Liver (tissue), 9 donors: ENCODE data around the gene AQP5. TPM values are rescaled to one million over a fixed set of nuclear protein-coding genes. Genes with fewer than 3 reads are reported as not detected.

Source experiments
- DNase-seq: peaks from one replicate; pipeline ENCODE4 v3.0.0-alpha.2; 2017; ENCODE audit warnings: low spot score
- H3K27ac ChIP-seq, 2 donors: one replicate each; pipeline ENCODE4 v1.7.0; 2013; ENCODE audit warnings: inconsistent platforms in 2 of 2, low read length in 2 of 2, control low read depth in 1 of 2, low read depth in 1 of 2, mild to moderate bottlenecking in 1 of 2
- H3K27me3 ChIP-seq, 4 donors: one replicate each; pipeline versions ENCODE4 v1.6.1 to v1.7.0; 2013; ENCODE audit warnings: low read length in 3 of 4, inconsistent platforms in 1 of 4, mild to moderate bottlenecking in 1 of 4, moderate library complexity in 1 of 4; ENCODE audit not compliant: control insufficient read depth in 4 of 4, insufficient read depth in 4 of 4
- H3K36me3 ChIP-seq, 4 donors: one replicate each; pipeline versions ENCODE4 v1.6.1 to v1.7.0; 2013; ENCODE audit warnings: low read length in 3 of 4, mild to moderate bottlenecking in 3 of 4, low read depth in 1 of 4, moderate library complexity in 1 of 4; ENCODE audit not compliant: control insufficient read depth in 4 of 4, insufficient read depth in 3 of 4
- H3K4me1 ChIP-seq, 4 donors: one replicate each; pipeline versions ENCODE4 v1.6.1 to v1.7.0; 2013; ENCODE audit warnings: low read length in 3 of 4, mild to moderate bottlenecking in 3 of 4, moderate library complexity in 1 of 4; ENCODE audit not compliant: control insufficient read depth in 4 of 4, insufficient read depth in 4 of 4
- H3K4me3 ChIP-seq, 3 donors: one replicate each; pipeline versions ENCODE4 v1.6.1 to v1.7.0; 2013; ENCODE audit warnings: low read length in 3 of 3, control low read depth in 1 of 3, low read depth in 1 of 3, mild to moderate bottlenecking in 1 of 3
- H3K9ac ChIP-seq, 2 donors: one replicate each; pipeline ENCODE4 v1.7.0; 2013; ENCODE audit warnings: low read length in 2 of 2, mild to moderate bottlenecking in 2 of 2, moderate library complexity in 2 of 2, control low read depth in 1 of 2, low read depth in 1 of 2
- H3K9me3 ChIP-seq, 4 donors: one replicate each; pipeline versions ENCODE4 v1.6.1 to v1.7.0; 2013; ENCODE audit warnings: low read length in 3 of 4; ENCODE audit not compliant: control insufficient read depth in 4 of 4
- CTCF ChIP-seq: fragments of 150-350 bp; IDR thresholded peaks from 2 replicates; pipeline ENCODE4 v1.5.1; 2017; ENCODE audit warnings: improper control_type of control experiment, low read depth, low read length; ENCODE audit not compliant: missing input control
- EGR1 ChIP-seq, 2 donors: IDR thresholded peaks; 2 replicates each; pipeline ENCODE4 v1.6.1; 2016 to 2018; ENCODE audit warnings: antibody characterized with exemption in 2 of 2, low read depth in 2 of 2
- FOXA1 ChIP-seq: IDR thresholded peaks from 2 replicates; pipeline ENCODE4 v1.6.1; 2016; ENCODE audit warnings: antibody characterized with exemption
- FOXA2 ChIP-seq: IDR thresholded peaks from 2 replicates; pipeline ENCODE4 v1.6.1; 2016; ENCODE audit warnings: antibody characterized with exemption
- GABPA ChIP-seq, 2 donors: IDR thresholded peaks in 1 of 2; conservative IDR thresholded peaks in 1 of 2; 2 replicates each; pipeline ENCODE4 v1.6.1; 2016; ENCODE audit warnings: antibody characterized with exemption in 2 of 2, mild to moderate bottlenecking in 1 of 2, moderate library complexity in 1 of 2
- HNF4A ChIP-seq, 2 donors: conservative IDR thresholded peaks; 2 replicates each; pipeline ENCODE4 v1.6.1; 2016; ENCODE audit warnings: antibody characterized with exemption in 2 of 2, mild to moderate bottlenecking in 2 of 2
- HNF4G ChIP-seq: IDR thresholded peaks from 2 replicates; pipeline ENCODE4 v1.6.1; 2016; ENCODE audit warnings: antibody characterized with exemption
- JUND ChIP-seq, 2 donors: IDR thresholded peaks; 2 replicates each; pipeline ENCODE4 v1.6.1; 2016; ENCODE audit warnings: antibody characterized with exemption in 2 of 2
- NR2F2 ChIP-seq: IDR thresholded peaks from 2 replicates; pipeline ENCODE4 v1.6.1; 2016; ENCODE audit warnings: antibody characterized with exemption
- RXRA ChIP-seq, 2 donors: IDR thresholded peaks; 2 replicates each; pipeline ENCODE4 v1.6.1; 2017 to 2018; ENCODE audit warnings: antibody characterized with exemption in 2 of 2, mild to moderate bottlenecking in 1 of 2
- SP1 ChIP-seq: IDR thresholded peaks from 2 replicates; pipeline ENCODE4 v1.6.1; 2018; ENCODE audit warnings: antibody characterized with exemption, mild to moderate bottlenecking
- TAF1 ChIP-seq: conservative IDR thresholded peaks from 2 replicates; pipeline ENCODE4 v1.6.1; 2016; ENCODE audit warnings: antibody characterized with exemption, mild to moderate bottlenecking
- YY1 ChIP-seq: IDR thresholded peaks from 2 replicates; pipeline ENCODE4 v1.6.1; 2016; ENCODE audit warnings: antibody characterized with exemption, mild to moderate bottlenecking
- ZBTB33 ChIP-seq: IDR thresholded peaks from 2 replicates; pipeline ENCODE4 v1.6.1; 2016; ENCODE audit warnings: antibody characterized with exemption
- WGBS: extraction: QIAGEN DNeasy Blood & Tissue Kit; methylation state at CpG from one replicate; pipeline ENCODE4 v1.1.7; 2013; 5-methylcytosine and 5-hydroxymethylcytosine counted together
- polyA plus RNA-seq, 2 donors: library from polyadenylated mRNA; stranded (reverse) in 1 of 2; unstranded in 1 of 2; fragments of 200-250 nt in 1 of 2; fragments of >200 nt in 1 of 2; fragmentation: Nextera tagmentation in 1 of 2; extraction: Ambion mirVana in 1 of 2; gene quantifications; one replicate each; pipeline versions ENCODE4 v1.2.1 to v1.2.3, GENCODE V29; 2013 to 2015
- total RNA-seq, 2 donors: library from RNA; depleted of rRNA; stranded (reverse); fragments of >200 nt; gene quantifications; one replicate each; pipeline ENCODE4 v1.2.3, GENCODE V29; 2014
- TF ChIP-seq, protein P1 (sequence below): IDR thresholded peaks from 2 replicates; pipeline ENCODE4 v1.6.1; 2016; ENCODE audit warnings: antibody characterized with exemption
- donor health status: healthy.
- donor health status: healthy.
- donor health status: healthy.
- donor health status: healthy.
- donor health status: healthy.

Gene AQP5
- total and polyA plus RNA-seq, 4 donors: not detected

- Histone ChIP-seq H3K9ac (no peak overlapping the region), H3K9me3 (no peaks in the 10 kb centered on the region), H3K4me1 (peaks cover 0 to 6% (median 4%) of the 10 kb centered on the region in 4 donors), H3K36me3 (no peaks in the 10 kb centered on the region), H3K27me3 (peaks cover 0 to 2% (median 0%) of the 10 kb centered on the region in 4 donors), H3K4me3 (no peak overlapping the region), H3K27ac (no peak overlapping the region)
- 85% methylated on average over 21 of the region's 21 CpGs for WGBS
- no peak for DNase-seq
- no peak for TF ChIP-seq FOXA2
- TF ChIP-seq, protein P1, sequence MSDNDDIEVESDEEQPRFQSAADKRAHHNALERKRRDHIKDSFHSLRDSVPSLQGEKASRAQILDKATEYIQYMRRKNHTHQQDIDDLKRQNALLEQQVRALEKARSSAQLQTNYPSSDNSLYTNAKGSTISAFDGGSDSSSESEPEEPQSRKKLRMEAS: no peak
- no peak for TF ChIP-seq HNF4G
- no peak for TF ChIP-seq RXRA (IDR thresholded peaks at IDR 0.05)
- TF ChIP-seq NR2F2: no peak
- no peak for TF ChIP-seq HNF4A (conservative IDR thresholded peaks at IDR 0.05)
- no peak for TF ChIP-seq YY1
- no peak for TF ChIP-seq CTCF
- TF ChIP-seq FOXA1: no peak
- TF ChIP-seq JUND (IDR thresholded peaks at IDR 0.05): no peak
- TF ChIP-seq SP1: no peak
- no peak for TF ChIP-seq ZBTB33
- TF ChIP-seq TAF1: no peak
- TF ChIP-seq GABPA (IDR thresholded peaks at IDR 0.05 in 1 of 2, conservative IDR thresholded peaks at IDR 0.05 in 1 of 2): no peak
Observed at GRCh38 chr12:49953961-49954846, 7.5 kb upstream of the AQP5 start.

DNA sequence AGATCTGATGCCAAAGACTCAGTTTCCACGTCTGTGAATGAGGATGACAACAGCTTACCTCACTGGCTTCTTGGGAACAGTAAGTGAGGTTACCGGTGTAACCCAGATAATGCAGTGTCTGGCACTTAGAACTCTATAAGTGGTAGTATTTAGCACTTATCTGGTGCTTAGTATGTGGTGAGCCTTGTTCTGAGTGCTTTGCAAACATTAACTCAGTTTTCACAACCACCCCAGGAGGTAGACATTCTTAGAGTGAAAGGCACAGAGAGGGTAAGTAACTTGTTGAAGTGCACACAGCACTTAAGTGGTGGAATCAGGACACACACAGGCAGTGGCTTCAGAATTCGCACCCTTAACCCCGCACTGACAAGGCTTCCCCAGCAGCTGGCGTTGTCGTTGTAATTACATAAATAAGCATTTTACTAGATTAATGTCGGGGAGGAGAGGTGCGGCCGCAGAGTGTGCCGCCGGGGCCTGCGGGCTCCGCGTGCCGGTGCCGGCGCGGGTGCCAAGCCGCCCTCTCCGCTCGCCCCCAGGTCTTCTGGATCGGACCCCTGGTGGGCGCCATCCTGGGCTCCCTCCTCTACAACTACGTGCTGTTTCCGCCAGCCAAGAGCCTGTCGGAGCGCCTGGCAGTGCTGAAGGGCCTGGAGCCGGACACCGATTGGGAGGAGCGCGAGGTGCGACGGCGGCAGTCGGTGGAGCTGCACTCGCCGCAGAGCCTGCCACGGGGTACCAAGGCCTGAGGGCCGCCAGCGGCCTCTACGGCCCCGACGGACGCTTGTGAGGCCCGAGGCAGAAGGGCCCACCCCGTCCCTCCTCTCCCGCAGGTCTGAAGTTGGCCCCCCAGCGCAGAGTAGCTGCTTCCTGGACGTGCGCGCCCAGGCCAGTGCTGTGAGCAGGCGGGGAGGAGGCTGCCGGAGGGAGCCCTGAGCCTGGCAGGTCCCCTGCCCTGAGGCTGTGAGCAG lies 6.5 kb upstream of the AQP5 start:
- H3K9me3 ChIP-seq: no peaks in the 10 kb centered on the region
- TF ChIP-seq NR2F2 (no peak), YY1 (no peak), SP1 (no peak), HNF4G (no peak), EGR1 (IDR thresholded peaks at IDR 0.05; ENCODE audit: low read depth in 2 of 2) (no peak), FOXA1 (no peak), JUND (IDR thresholded peaks at IDR 0.05) (no peak), TAF1 (no peak), FOXA2 (no peak), HNF4A (conservative IDR thresholded peaks at IDR 0.05) (no peak), RXRA (IDR thresholded peaks at IDR 0.05) (no peak), CTCF (no peak)
- DNase-seq: no peak
- whole genome bisulfite sequencing: 44% methylated on average over 53 of the region's 53 CpGs
- no peak overlapping the region for H3K4me3 ChIP-seq
- no peak overlapping the region for H3K9ac ChIP-seq
- H3K4me1 ChIP-seq: peaks cover 0 to 6% (median 4%) of the 10 kb centered on the region in 4 donors
- peaks cover 0 to 3% (median 2%) of the 10 kb centered on the region in 4 donors for H3K27me3 ChIP-seq
- H3K36me3 ChIP-seq: no peaks in the 10 kb centered on the region
- H3K27ac ChIP-seq: no peak overlapping the region
